Right lobe of liver (tissue), 4 donors: ENCODE results near the gene ARSG.

Experiments used
- CTCF ChIP-seq, 4 donors: fragments of 200-600 bp in 3 of 4; fragments of 450-650 bp in 1 of 4; IDR thresholded peaks; one replicate each; pipeline versions ENCODE4 v1.5.1 to v1.8.0; 2016 to 2022; ENCODE audit warnings: antibody characterized with exemption in 4 of 4, mild to moderate bottlenecking in 2 of 4
- POLR2A ChIP-seq: fragments of 450-650 bp; IDR thresholded peaks from one replicate; pipeline ENCODE4 v1.6.1; 2017; ENCODE audit warnings: antibody characterized with exemption, mild to moderate bottlenecking
- donor health status: DM: no; HTN: no; CAD: no.
- donor health status: DM: no; HTN: no; CAD: no.
- donor health status: DM: no; HTN: yes; CAD: no.

GRCh38 chr17:68292689-68293040 is 1.4 kb downstream of the ARSG start:
- TF ChIP-seq CTCF (IDR thresholded peaks at IDR 0.05) (no peak), POLR2A (no peak)
